Airway epithelial cell (primary cell): ENCODE results near the gene ACSF2. TPM values are rescaled to one million over a fixed set of nuclear protein-coding genes. Genes with fewer than 3 reads are reported as not detected.

Experiments used
- total RNA-seq: library from RNA; depleted of rRNA; stranded (reverse); fragments of >200 nt; gene quantifications from 2 replicates; pipeline ENCODE4 v1.2.3, GENCODE V29; 2015

Gene ACSF2, protein sequence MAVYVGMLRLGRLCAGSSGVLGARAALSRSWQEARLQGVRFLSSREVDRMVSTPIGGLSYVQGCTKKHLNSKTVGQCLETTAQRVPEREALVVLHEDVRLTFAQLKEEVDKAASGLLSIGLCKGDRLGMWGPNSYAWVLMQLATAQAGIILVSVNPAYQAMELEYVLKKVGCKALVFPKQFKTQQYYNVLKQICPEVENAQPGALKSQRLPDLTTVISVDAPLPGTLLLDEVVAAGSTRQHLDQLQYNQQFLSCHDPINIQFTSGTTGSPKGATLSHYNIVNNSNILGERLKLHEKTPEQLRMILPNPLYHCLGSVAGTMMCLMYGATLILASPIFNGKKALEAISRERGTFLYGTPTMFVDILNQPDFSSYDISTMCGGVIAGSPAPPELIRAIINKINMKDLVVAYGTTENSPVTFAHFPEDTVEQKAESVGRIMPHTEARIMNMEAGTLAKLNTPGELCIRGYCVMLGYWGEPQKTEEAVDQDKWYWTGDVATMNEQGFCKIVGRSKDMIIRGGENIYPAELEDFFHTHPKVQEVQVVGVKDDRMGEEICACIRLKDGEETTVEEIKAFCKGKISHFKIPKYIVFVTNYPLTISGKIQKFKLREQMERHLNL
- total RNA-seq: 23.7 and 46.3 TPM in 2 replicates

DNA sequence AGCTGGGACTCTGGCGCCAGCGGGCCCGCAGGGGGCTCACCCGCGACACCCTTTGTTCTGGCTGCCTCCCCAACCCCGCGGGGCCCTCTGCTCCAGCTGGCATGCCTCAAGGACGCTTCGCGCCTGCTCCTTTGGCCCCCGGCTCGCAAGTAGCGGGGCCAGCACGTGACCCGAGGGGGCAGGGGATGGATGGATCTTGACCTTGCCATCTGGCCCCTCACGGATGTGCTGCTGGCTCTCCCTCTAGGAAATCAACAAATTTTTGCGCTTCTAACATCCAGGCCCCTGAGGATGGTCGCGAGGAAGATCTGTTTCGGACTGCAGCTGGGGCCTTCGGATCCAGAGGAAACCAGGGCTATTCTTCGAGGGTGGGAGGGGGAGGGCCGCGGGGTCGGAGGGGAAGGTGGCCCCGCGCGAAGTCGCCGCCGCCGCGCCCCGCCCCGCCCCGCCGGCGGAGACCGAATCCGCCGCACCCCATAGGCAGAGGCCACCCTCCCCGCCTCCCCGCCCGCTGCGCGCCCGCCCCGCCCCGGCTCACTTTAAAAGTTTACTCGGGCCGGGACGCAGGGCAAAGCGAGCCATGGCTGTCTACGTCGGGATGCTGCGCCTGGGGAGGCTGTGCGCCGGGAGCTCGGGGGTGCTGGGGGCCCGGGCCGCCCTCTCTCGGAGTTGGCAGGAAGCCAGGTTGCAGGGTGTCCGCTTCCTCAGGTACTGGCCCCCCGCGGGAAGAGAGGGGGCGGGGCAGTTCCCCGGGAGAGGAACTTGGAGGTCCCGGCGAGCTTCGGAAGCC lies at the start of gene ACSF2:
Gene ACSF2 (plus strand): TSS at position 537 of the 790 bp plus-strand sequence. CDS start 44 bp downstream, at position 581.

DNA sequence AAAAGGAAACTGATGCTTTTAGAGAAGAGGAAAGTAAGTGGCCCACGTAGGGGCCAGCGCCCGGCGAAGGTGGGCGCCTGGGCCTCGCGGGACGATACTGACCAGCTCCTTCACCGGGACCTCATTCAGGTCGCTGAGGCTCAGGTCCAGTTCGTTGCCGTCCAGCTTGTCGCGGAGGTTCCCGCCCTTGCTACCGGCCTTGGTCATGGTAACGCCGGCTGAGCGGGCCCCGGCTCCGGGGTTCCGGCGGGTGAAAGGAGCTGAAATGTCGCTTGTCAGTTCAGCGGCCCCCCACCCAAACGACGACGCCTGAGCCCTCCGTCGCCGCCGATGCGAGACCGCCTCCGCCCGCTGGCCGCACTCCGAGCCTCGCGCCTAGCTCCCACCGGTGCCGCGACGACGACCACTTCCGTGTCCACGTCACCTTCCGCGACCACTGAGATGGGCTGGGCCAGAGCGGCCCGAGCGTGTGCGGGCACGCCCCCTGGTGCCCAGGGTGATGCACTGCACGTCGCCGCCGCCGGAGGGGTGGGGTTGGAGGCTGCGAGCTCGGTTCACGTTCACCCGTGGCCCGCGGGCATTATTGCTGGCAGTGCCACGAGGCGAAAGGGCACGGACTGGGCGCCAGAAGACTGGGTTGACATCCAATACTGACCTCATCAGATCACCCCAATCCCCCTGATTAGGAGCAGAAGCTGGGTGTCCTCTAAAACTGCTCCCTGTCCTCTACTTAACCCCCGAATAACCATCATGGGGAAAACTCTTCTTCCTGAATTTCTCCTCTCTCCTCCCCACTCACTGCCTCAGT lies 28.7 kb upstream of the ACSF2 start, which contains the start of gene LRRC59:
Gene LRRC59 (minus strand): TSS at position 413 of the 808 bp plus-strand sequence. CDS start 206 bp downstream, at position 207.

DNA sequence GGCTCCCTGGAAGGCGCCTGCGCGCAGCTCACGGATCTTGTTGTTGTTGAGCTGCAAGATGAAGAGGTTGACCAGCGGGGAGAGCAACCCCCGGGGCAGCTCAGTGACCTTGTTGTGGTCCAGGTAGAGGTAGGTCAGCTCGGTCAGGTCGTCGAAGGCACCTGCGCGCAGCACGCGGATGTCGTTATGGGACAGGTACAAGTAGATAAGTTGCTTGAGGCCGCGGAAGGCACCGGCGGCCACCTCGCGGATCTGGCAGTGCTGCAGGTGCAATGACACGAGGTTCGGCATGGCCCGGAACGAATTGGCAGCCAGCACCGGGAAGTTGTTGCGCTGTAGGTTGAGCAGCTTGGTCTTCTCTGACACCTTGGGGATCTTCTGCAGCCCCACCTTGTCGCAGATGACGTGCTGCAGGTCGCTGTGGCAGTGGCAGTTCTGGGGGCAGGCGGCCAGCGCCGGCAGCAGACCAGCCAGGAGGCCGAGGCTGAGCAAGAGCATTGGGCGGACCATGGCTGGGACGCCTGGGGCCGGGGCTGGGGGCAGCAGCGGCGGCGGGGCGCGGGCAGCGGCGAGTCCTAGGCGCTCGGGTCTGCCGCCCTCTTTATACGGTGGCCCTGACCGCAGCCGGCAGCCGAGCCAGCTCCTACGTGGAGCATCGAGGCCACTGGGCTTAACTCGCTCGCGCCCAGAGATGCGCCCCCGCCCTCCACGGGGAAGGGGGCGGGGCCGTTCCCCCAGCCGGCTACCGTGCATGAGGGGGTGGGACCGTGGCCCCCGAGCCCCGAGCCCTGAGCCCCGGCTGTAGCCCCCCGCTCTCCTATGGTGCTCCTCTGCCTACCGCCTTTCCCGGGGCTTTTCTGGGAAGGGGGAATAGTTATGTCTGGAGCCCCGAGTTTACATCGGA lies 42.5 kb downstream of the ACSF2 start, which contains the start of gene CHAD:
Gene CHAD (minus strand): TSS at position 577 of the 904 bp plus-strand sequence. CDS start 67 bp downstream, at position 510.

DNA sequence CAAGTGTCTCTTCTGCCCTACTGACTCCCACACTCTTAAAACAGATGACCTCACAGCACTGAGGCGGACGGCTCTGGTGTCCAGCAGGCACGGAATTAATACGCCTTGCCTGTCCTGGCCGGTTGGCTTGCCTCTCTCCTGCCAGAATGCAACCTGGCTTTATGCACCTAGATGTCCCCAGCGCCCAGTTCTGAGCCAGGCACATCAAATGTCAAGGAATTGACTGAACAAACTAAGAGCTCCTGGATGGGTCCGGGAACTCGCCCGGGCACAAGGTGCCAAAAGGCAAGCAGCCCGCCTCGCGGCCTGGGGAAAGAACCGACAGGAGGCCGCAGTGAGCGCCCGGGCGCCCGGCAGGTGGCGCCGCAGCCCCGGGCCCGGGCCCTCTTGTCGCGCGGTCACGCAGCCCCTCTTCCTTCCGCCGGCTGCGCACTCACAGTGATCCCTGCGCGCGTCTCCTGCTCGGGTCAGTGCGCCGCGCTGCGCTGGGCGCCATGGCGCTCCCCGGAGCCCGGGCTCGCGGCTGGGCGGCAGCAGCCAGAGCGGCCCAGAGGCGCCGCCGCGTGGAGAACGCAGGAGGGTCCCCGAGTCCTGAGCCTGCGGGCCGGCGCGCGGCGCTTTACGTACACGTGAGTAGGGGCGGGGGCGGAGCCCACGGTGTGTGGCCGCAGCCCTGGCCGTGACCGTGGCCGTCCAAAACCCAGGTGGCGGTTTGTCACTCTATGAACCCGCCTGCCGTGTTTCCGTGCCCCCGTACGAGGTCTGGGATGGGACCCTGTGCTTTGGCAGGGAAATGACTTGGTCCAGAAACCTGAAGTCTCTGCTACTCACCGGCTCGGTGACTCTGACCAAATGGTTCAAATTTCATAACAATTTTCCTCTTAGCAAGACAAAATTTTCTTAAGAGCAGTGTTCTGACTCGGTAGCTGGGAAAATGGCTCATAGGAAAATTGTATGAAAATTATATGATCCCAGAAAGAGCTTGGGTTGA lies 52.7 kb downstream of the ACSF2 start, which contains the start of gene RSAD1:
Gene RSAD1 (plus strand): TSS at position 470 of the 991 bp plus-strand sequence. CDS start 25 bp downstream, at position 495.

DNA sequence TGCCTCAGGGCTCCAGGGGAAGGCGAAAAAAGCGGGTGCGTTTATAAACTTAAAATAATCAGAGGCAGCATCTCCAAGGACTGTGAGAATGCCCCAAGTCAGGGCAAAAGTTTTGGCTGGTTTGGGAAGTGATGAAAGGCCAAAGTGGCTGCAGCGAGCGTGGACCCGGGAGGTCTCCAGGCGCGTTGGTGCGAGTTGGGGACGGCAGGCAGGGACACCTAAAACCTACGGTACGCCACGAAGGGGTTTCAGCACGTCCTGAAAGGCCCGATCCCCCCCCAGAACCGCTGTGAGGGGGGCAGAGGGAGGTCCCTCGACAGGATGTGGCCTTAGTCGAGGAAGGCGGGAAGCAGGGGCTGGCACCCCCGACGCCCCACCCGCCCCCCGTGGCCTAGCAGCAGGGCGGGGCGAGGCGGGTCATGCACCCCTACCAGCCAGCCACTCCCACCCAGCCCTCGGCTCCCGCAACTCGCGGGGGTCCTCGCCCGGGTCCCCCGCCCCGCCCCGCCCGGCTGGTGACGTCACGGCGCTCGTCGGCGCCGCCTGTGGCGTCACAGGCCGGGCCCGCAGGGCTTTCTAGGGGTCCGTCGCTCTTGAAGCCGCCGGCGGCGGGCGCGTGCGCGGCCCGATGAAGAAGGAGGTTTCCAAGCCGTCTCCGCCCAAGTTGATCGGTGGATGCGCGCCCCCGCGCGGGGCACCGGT lies 82.0 kb downstream of the ACSF2 start, which contains the start of gene MYCBPAP:
Gene MYCBPAP (plus strand): TSS at position 569 of the 702 bp plus-strand sequence. CDS start 236 bp downstream, outside the sequence.

Other genes with a start within 250 kb of the ACSF2 start
- gene COL1A1, start 224.6 kb upstream of the ACSF2 start, total RNA-seq: 109 and 112 TPM in 2 replicates
- gene TMEM92, start 151.8 kb upstream of the ACSF2 start, total RNA-seq: 5.6 and 7.5 TPM in 2 replicates
- gene XYLT2, start 80.1 kb upstream of the ACSF2 start, total RNA-seq: 43.9 and 59.2 TPM in 2 replicates
- 90.5 and 97.3 TPM in 2 replicates for gene MRPL27, start 53.0 kb upstream of the ACSF2 start, total RNA-seq
- 4.9 and 5.6 TPM in 2 replicates for gene EME1, start 53.0 kb upstream of the ACSF2 start, total RNA-seq
- gene LRRC59, start 28.7 kb upstream of the ACSF2 start, total RNA-seq: 161 and 163 TPM in 2 replicates
- not detected in 2 replicates for gene CHAD, start 42.7 kb downstream of the ACSF2 start, total RNA-seq
- gene RSAD1, start 52.6 kb downstream of the ACSF2 start, total RNA-seq: 12.8 and 15.0 TPM in 2 replicates
- gene MYCBPAP, start 82.2 kb downstream of the ACSF2 start, total RNA-seq: 0.60 TPM in 1 of 2 replicates, not detected in the other
- 30.8 and 61.9 TPM in 2 replicates for gene EPN3, start 106.5 kb downstream of the ACSF2 start, total RNA-seq
- 34.8 and 35.6 TPM in 2 replicates for gene SPATA20, start 121.0 kb downstream of the ACSF2 start, total RNA-seq
- gene CACNA1G, start 134.5 kb downstream of the ACSF2 start, total RNA-seq: 0.05 TPM in 1 of 2 replicates, not detected in the other
- 13.3 and 13.7 TPM in 2 replicates for gene ABCC3, start 208.7 kb downstream of the ACSF2 start, total RNA-seq